A673 (cell line): ENCODE measurements around the gene NEU4. TPM values are rescaled to one million over a fixed set of nuclear protein-coding genes. Genes with fewer than 3 reads are reported as not detected.

Experiments used
- BruUV-seq: library from RNA; stranded (reverse); fragments of 400-500 nt; replicated peaks from 2 replicates; lab custom pipeline; 2021; lab: Mats Ljungman, UMichigan
- CTCF ChIA-PET: fragments of 300-600 bp; sonication (Branson Sonifier 250); formaldehyde crosslinking; loops from one replicate; lab custom pipeline; 2022; ENCODE audit warnings: antibody characterized with exemption; lab: Charles Lee
- POLR2A ChIA-PET: fragments of 300-600 bp; sonication (Branson Sonifier 250); formaldehyde crosslinking; loops from one replicate; lab custom pipeline; 2022; ENCODE audit warnings: antibody characterized with exemption; ENCODE audit not compliant: low non-redundant PET; lab: Charles Lee
- DNase-seq: peaks from one replicate; pipeline ENCODE4 v3.0.0-alpha.2; 2015; ENCODE audit warnings: low spot score
- H3K27ac ChIP-seq: fragments of 200-600 bp; sonication (generic); 2 replicates; pipeline ENCODE4 v1.5.1; 2016; ENCODE audit warnings: mixed run types, low read depth, mild to moderate bottlenecking, mixed read lengths, antibody characterized with exemption, low read length; ENCODE audit not compliant: poor library complexity, severe bottlenecking
- H3K27me3 ChIP-seq: fragments of 200-600 bp; sonication (generic); replicated peaks from 2 replicates; pipeline ENCODE4 v1.6.1; 2017; ENCODE audit warnings: mixed run types, low read depth, mild to moderate bottlenecking, mixed read lengths, antibody characterized with exemption, low read length; ENCODE audit not compliant: insufficient read depth, poor library complexity
- H3K36me3 ChIP-seq: fragments of 200-600 bp; sonication (generic); 2 replicates; pipeline ENCODE4 v1.6.1; 2016; ENCODE audit warnings: mixed run types, mild to moderate bottlenecking, mixed read lengths, antibody characterized with exemption, low read length; ENCODE audit not compliant: insufficient read depth, poor library complexity, severe bottlenecking
- H3K4me1 ChIP-seq: fragments of 200-600 bp; sonication (generic); 2 replicates; pipeline ENCODE4 v1.6.1; 2017; ENCODE audit warnings: mixed run types, mild to moderate bottlenecking, mixed read lengths, antibody characterized with exemption, low read length; ENCODE audit not compliant: insufficient read depth, poor library complexity, severe bottlenecking
- H3K4me3 ChIP-seq: fragments of 200-600 bp; sonication (generic); 2 replicates; pipeline ENCODE4 v1.5.1; 2016; ENCODE audit warnings: low read depth, mixed run types, mild to moderate bottlenecking, mixed read lengths, low read length; ENCODE audit not compliant: poor library complexity, severe bottlenecking
- H3K9me3 ChIP-seq: fragments of 200-600 bp; sonication (generic); 2 replicates; pipeline ENCODE4 v1.6.1; 2016; ENCODE audit warnings: mixed run types, low read depth, mild to moderate bottlenecking, mixed read lengths, antibody characterized with exemption, low read length; ENCODE audit not compliant: poor library complexity, severe bottlenecking
- CTCF ChIP-seq: fragments of 300-800, 200-600 bp; sonication (generic); conservative IDR thresholded peaks from 2 replicates; pipeline ENCODE4 v1.5.1; 2017; ENCODE audit warnings: low read depth, mild to moderate bottlenecking, antibody characterized with exemption, low read length, moderate library complexity, mixed read lengths
- EZH2 ChIP-seq: fragments of 200-600 bp; sonication (generic); IDR thresholded peaks from 2 replicates; pipeline ENCODE4 v1.6.1; 2017; ENCODE audit warnings: borderline replicate concordance, low read depth, mild to moderate bottlenecking, mixed read lengths, antibody characterized with exemption, low read length; ENCODE audit not compliant: poor library complexity, severe bottlenecking
- intact Hi-C: fragments of 100-400 bp; cut with micrococcal nuclease; formaldehyde crosslinking; loops from one replicate; pipeline ENCODE4 v1.10.0; 2022; ENCODE audit not compliant: unreplicated experiment
- total RNA-seq: library from RNA; stranded (reverse); gene quantifications from 2 replicates; pipeline ENCODE4 v1.2.3, GENCODE V29; 2021

Gene NEU4
- total RNA-seq, 1 experiment from 2014 or later, result 48.4 TPM

GRCh38 chr2:241802421-241803318, 6.3 kb upstream of the NEU4 start:
- H3K27me3 ChIP-seq, result no peaks in the 10 kb centered on the region
- no peak for DNase-seq
- BruUV-seq, result TSS peak; percentile 53
- no peaks in the 10 kb centered on the region for H3K9me3 ChIP-seq
- peaks cover 27% of the 10 kb centered on the region for H3K4me1 ChIP-seq
- H3K4me3 ChIP-seq, result peak overlapping the region; percentile 56
- ChIA-PET CTCF (no interaction called here), POLR2A (no interaction called here)
- no peaks in the 10 kb centered on the region for H3K36me3 ChIP-seq
- H3K27ac ChIP-seq, result peak overlapping the region; percentile 98
- no peak for TF ChIP-seq CTCF
- no peak for TF ChIP-seq EZH2
- intact Hi-C loops, result no loop called here

- peaks cover 33% of the 10 kb centered on the region for H3K4me1 ChIP-seq
- CTCF ChIA-PET, result interaction anchor here (0.6 kb wide), 1 partner anchor 69 kb away, joined by 3 read pairs; the partner anchor contains the start of gene D2HGDH
- intact Hi-C loops, result no loop called here
- H3K9me3 ChIP-seq, result no peaks in the 10 kb centered on the region
- H3K27ac ChIP-seq, result peak overlapping the region; percentile 98
- peak; percentile 80 for DNase-seq
- no peak for TF ChIP-seq EZH2
- no peak for TF ChIP-seq CTCF
- no TSS peak for BruUV-seq
- H3K4me3 ChIP-seq, result peak overlapping the region; percentile 56
- POLR2A ChIA-PET, result interaction anchor here (0.6 to 1.1 kb wide), 2 partner anchors 10 to 65 kb away, joined by 10 to 12 read pairs; no protein-coding TSS in a partner anchor
- no peaks in the 10 kb centered on the region for H3K36me3 ChIP-seq
- H3K27me3 ChIP-seq, result no peaks in the 10 kb centered on the region
Measured at GRCh38 chr2:241803387-241804325, 5.3 kb upstream of the NEU4 start.
